HCT116 (cell line): ENCODE data around the gene ADGRG4.

Experiments used
- POLR2A ChIP-seq: IDR thresholded peaks from 2 replicates; pipeline ENCODE4 v1.7.0; 2011; ENCODE audit warnings: borderline replicate concordance; ENCODE audit not compliant: insufficient read depth, insufficient read length; ENCODE audit errors: extremely low read depth
- RAD21 ChIP-seq: IDR thresholded peaks from 2 replicates; pipeline ENCODE4 v1.6.1; 2012; ENCODE audit warnings: low read depth, mild to moderate bottlenecking

GRCh38 chrX:136256026-136256425 lies 44.7 kb upstream of the ADGRG4 start:
- TF ChIP-seq POLR2A (no peak), RAD21 (no peak)
